ENCODE data around the gene ZNF853.

Gene ZNF853

GRCh38 chr7:6642861-6643640 lies 27.6 kb downstream of the ZNF853 start:
- TF ChIP-seq FOXP2 (optimal IDR thresholded peaks at IDR 0.05; ENCODE audit: borderline replicate concordance, extremely low read depth, extremely low read length, insufficient read depth): no peak

- TF ChIP-seq REST (IDR thresholded peaks at IDR 0.05; ENCODE audit: insufficient read depth in 1 of 2, low read depth in 2 of 2, low read length in 2 of 2): no peak
- no peak for TF ChIP-seq SIN3A (IDR thresholded peaks at IDR 0.05; ENCODE audit: borderline replicate concordance, insufficient read depth, low read length)
- TF ChIP-seq FOXP2 (optimal IDR thresholded peaks at IDR 0.05; ENCODE audit: borderline replicate concordance, extremely low read depth, extremely low read length, insufficient read depth): no peak
- TF ChIP-seq POLR2AphosphoS5 (IDR thresholded peaks at IDR 0.05; ENCODE audit: low read depth, low read length): no peak
- TF ChIP-seq TAF1 (IDR thresholded peaks at IDR 0.05; ENCODE audit: borderline replicate concordance, insufficient read depth, low read length): no peak
These were observed 28.7 kb downstream of the ZNF853 start for GRCh38 chr7:6643915-6644625.

- no peak for TF ChIP-seq REST (IDR thresholded peaks at IDR 0.05; ENCODE audit: insufficient read depth in 1 of 2, low read depth in 2 of 2, low read length in 2 of 2)
These were observed 29.3 kb downstream of the ZNF853 start for GRCh38 chr7:6644728-6645127.

- no peak for TF ChIP-seq TAF1 (IDR thresholded peaks at IDR 0.05; ENCODE audit: borderline replicate concordance, insufficient read depth, low read length)
- no peak for TF ChIP-seq REST (IDR thresholded peaks at IDR 0.05; ENCODE audit: insufficient read depth in 1 of 2, low read depth in 2 of 2, low read length in 2 of 2)
- TF ChIP-seq FOXP2 (optimal IDR thresholded peaks at IDR 0.05; ENCODE audit: borderline replicate concordance, extremely low read depth, extremely low read length, insufficient read depth): no peak
- TF ChIP-seq POLR2AphosphoS5 (IDR thresholded peaks at IDR 0.05; ENCODE audit: low read depth, low read length): no peak
- TF ChIP-seq SIN3A (IDR thresholded peaks at IDR 0.05; ENCODE audit: borderline replicate concordance, insufficient read depth, low read length): no peak
These were observed 31.1 kb downstream of the ZNF853 start for GRCh38 chr7:6646465-6646864.

- no peak for TF ChIP-seq SIN3A (IDR thresholded peaks at IDR 0.05; ENCODE audit: borderline replicate concordance, insufficient read depth, low read length)
- TF ChIP-seq REST (IDR thresholded peaks at IDR 0.05; ENCODE audit: insufficient read depth in 1 of 2, low read depth in 2 of 2, low read length in 2 of 2): no peak
- no peak for TF ChIP-seq TAF1 (IDR thresholded peaks at IDR 0.05; ENCODE audit: borderline replicate concordance, insufficient read depth, low read length)
- no peak for TF ChIP-seq POLR2AphosphoS5 (IDR thresholded peaks at IDR 0.05; ENCODE audit: low read depth, low read length)
- no peak for TF ChIP-seq FOXP2 (optimal IDR thresholded peaks at IDR 0.05; ENCODE audit: borderline replicate concordance, extremely low read depth, extremely low read length, insufficient read depth)
These were observed 31.7 kb downstream of the ZNF853 start for GRCh38 chr7:6647080-6647479.

Data from PFSK-1 (cell line).